Lower lobe of right lung (tissue), 2 donors: Measurements from ENCODE around the gene AOPEP. TPM values are rescaled to one million over a fixed set of nuclear protein-coding genes. Genes with fewer than 3 reads are reported as not detected.
A peak's percentile ranks its signal among the peaks of the same experiment; 100 is the strongest.

Experiments used
- ATAC-seq, 2 donors: fragments of 200-7000 bp; cut with Tn5 transposase; one replicate each; pipeline ENCODE4 v1.9.1; 2020 to 2022; ENCODE audit warnings: mild to moderate bottlenecking in 2 of 2, moderate library complexity in 2 of 2
- DNase-seq: peaks from one replicate; pipeline ENCODE4 v3.0.0-alpha.2; 2020
- H3K27ac ChIP-seq: fragments of 200-600 bp; one replicate; pipeline ENCODE4 v1.8.0; 2022
- H3K27me3 ChIP-seq: fragments of 200-600 bp; one replicate; pipeline ENCODE4 v1.8.0; 2022; ENCODE audit warnings: low read depth
- H3K36me3 ChIP-seq: fragments of 200-600 bp; one replicate; pipeline ENCODE4 v1.8.0; 2022; ENCODE audit warnings: mild to moderate bottlenecking
- H3K4me1 ChIP-seq: fragments of 200-600 bp; one replicate; pipeline ENCODE4 v1.8.0; 2022
- H3K4me3 ChIP-seq: fragments of 200-600 bp; one replicate; pipeline ENCODE4 v1.8.0; 2022; ENCODE audit warnings: mild to moderate bottlenecking
- H3K9me3 ChIP-seq: fragments of 200-600 bp; one replicate; pipeline ENCODE4 v1.8.0; 2022
- intact Hi-C: fragments of 100-400 bp; cut with DNase I; formaldehyde crosslinking; loops from one replicate; pipeline ENCODE4 v1.11.0; 2022
- total RNA-seq: library from RNA; stranded (reverse); fragmentation: NEBNext Ultra II Directional; extraction: Animal tissue kit (Norgen Biotek cat#: 25700); gene quantifications from one replicate; pipeline ENCODE4 v1.2.1, GENCODE V29; 2021
- TF ChIP-seq, protein P1 (sequence below): fragments of 200-600 bp; IDR thresholded peaks from one replicate; pipeline ENCODE4 v1.8.0; 2022; ENCODE audit warnings: antibody characterized with exemption, mild to moderate bottlenecking
- donor health status: DM: no; HTN: yes; CAD: no; lungs with severe emphysema.

AOPEP gene
- total RNA-seq, 1 donor from 2014 or later, result 63.7 TPM

DNA sequence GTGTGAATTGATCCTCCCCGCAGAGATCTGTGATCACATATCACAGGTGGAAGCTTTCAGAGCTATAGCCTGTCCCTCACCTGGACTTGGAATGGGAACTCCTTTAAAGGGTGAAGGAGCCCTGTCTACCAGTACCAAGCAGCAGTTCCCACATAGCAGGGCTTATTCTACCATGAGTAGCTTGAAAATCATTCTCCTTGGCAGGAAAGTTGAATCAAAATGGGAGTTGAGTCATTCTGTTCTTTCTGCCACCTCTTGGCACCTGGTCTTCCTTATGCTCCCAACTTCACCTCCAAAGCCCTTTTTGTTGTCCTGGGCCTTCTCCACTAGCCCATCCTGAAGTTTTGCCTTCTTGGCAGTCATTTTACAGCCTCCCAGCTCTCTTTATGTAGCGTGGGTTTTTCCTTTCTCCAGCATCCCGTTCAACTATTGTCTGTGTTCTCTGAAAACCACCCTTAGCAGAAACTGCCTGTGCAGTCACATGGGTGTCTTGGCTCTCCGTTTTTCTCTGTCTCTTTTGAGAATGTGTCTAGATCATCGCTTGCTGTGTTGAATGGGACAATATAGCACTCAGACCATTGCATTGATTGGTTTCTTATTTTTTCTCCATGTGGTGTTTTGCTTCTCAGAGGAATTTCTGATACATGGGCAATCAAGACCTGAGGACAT lies 222.2 kb downstream of the AOPEP start:
- no peak for DNase-seq
- TF ChIP-seq, protein P1, sequence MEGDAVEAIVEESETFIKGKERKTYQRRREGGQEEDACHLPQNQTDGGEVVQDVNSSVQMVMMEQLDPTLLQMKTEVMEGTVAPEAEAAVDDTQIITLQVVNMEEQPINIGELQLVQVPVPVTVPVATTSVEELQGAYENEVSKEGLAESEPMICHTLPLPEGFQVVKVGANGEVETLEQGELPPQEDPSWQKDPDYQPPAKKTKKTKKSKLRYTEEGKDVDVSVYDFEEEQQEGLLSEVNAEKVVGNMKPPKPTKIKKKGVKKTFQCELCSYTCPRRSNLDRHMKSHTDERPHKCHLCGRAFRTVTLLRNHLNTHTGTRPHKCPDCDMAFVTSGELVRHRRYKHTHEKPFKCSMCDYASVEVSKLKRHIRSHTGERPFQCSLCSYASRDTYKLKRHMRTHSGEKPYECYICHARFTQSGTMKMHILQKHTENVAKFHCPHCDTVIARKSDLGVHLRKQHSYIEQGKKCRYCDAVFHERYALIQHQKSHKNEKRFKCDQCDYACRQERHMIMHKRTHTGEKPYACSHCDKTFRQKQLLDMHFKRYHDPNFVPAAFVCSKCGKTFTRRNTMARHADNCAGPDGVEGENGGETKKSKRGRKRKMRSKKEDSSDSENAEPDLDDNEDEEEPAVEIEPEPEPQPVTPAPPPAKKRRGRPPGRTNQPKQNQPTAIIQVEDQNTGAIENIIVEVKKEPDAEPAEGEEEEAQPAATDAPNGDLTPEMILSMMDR, result no peak
- H3K27ac ChIP-seq, result no peak overlapping the region
- H3K36me3 ChIP-seq, result no peaks in the 10 kb centered on the region
- no peak for ATAC-seq
- no peaks in the 10 kb centered on the region for H3K9me3 ChIP-seq
- intact Hi-C loops, result no loop called here
- H3K27me3 ChIP-seq, result no peaks in the 10 kb centered on the region
- H3K4me1 ChIP-seq, result peaks cover 35% of the 10 kb centered on the region
- H3K4me3 ChIP-seq, result no peak overlapping the region

DNA sequence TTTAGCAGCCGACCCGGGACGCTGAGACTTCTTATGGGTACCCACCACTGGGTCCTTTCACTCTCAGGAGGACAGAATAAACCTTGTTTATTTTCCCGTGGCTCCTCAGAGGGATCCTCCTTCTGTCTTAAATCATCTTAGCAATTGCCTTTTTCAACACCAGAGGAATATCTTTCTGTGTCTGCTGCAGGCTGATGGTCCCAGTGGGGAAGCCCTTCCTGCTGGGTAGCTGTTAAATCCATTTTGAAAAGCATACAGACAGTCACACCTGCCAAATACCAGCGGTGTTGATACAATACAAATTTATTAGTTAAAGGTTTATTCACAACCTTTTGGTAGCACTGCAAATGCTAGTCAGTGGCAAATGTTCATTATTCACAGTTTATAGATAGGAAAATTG lies 222.9 kb downstream of the AOPEP start:
- Histone ChIP-seq H3K9me3 (no peaks in the 10 kb centered on the region), H3K4me1 (peaks cover 35% of the 10 kb centered on the region), H3K36me3 (no peaks in the 10 kb centered on the region), H3K4me3 (no peak overlapping the region), H3K27ac (no peak overlapping the region), H3K27me3 (no peaks in the 10 kb centered on the region)
- intact Hi-C loops, result no loop called here
- ATAC-seq (no peak), DNase-seq (no peak)
- TF ChIP-seq, protein P1, result no peak

DNA sequence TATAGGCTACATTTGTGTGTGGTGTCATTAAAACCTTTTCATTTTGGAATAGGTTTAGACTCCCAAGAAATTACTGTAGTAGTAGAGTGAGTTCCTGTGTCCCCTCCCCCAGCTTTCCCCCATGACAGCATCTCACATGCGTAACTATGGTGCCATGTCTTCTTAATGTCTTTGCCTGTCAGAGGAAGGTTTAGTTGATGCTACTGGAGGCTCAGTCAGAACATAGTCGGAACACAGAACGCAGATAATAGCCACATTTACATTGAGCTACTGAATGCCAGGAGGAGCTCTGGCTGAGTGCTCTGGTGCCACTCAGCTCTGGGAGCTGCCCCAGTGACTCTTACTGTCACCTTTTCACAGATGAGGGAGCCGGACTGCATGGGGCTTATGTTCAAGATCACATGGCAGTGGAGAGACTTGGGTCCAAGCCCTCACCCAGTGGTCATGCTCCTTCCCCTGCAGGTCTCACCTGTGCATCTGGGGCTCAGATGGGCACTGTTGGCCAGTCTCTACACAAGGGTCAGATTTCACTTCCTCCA lies 223.6 kb downstream of the AOPEP start:
- H3K9me3 ChIP-seq, result no peaks in the 10 kb centered on the region
- intact Hi-C loops, result no loop called here
- DNase-seq, result no peak
- no peak overlapping the region for H3K4me3 ChIP-seq
- no peak overlapping the region for H3K27ac ChIP-seq
- TF ChIP-seq, protein P1, result no peak
- peak; percentile 20 to 29 for ATAC-seq
- H3K4me1 ChIP-seq, result peaks cover 35% of the 10 kb centered on the region
- no peaks in the 10 kb centered on the region for H3K36me3 ChIP-seq
- no peaks in the 10 kb centered on the region for H3K27me3 ChIP-seq

DNA sequence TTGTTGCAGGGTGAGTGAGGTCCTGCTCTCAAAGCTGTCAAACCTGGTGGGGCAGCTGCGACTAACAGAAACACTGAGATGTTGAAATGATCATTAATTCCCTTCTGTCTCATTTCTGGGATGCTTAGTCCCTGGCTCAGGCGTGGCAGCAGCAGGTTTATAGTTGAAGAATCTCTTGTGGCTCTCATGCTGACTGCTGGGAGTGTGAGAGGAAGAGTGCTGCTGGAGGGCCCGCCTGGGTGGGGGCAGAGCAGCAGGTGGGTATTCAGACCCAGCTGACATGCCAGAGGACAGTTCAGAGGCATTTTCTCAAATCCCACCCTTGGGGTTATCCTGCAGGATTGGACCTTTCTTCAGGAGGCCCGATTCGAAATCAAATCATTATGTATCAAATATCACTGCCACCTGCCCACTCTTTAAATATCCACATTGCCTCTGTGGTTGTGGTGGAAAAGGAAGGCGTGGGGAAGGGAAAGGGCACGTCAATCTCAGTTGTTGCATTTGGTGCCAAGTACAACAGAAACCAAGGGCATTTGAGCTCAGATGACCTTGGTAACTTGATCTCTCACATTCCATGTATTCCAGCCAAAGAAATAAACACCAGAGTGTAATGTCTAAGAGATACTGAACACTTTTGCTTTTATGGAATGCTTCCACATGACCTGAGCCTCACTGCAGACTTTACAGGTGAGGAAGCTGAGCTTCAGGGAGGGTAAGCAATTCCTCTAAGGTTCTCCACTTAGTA lies 224.3 kb downstream of the AOPEP start:
- Histone ChIP-seq H3K4me1 (peaks cover 35% of the 10 kb centered on the region), H3K4me3 (no peak overlapping the region), H3K9me3 (no peaks in the 10 kb centered on the region), H3K27ac (peak overlapping the region; percentile 51), H3K36me3 (peaks cover 4% of the 10 kb centered on the region), H3K27me3 (no peaks in the 10 kb centered on the region)
- ATAC-seq (peak; percentile 67 to 80), DNase-seq (no peak)
- intact Hi-C loops, result no loop called here
- TF ChIP-seq, protein P1, result no peak

DNA sequence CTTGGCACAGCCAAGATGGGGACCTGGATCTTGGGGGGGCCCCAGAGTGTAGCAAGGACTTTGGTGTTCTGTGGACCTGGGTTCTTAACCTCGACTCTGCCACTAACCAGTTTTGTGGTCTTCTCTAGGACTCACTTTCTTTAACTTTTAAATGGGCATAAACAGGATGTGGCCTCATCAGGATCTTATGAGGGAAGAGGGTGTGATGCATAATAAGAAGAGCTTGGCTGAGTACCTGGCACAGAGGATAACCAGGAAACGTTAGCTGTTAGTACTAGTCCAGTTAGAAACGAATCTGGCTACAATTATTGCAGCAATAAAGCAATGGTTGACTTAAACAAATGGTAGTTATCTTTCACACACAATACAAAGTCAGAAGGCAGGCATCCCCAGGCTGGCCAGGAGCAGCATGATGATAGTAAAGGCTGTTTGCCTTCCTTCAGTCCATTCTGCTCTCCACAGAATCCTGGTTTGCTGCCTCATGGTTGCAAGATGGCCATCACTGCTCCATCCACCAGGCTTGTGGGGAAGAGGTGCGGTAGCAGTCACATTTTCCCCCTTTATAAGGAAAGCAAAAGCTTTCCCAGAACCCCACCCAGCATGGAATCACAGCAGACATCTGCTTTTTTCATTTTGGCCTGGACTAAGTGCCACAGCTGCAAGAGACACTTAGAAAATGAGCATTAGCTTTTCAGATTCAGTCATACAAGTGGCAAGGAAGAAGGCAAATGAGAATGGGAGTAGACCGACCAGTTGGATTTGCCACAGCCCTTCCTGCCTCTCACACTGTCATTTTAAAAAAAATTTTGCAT lies 225.0 kb downstream of the AOPEP start:
- H3K27ac ChIP-seq, result peak overlapping the region; percentile 51
- peaks cover 35% of the 10 kb centered on the region for H3K4me1 ChIP-seq
- DNase-seq (no peak), ATAC-seq (peak; percentile 17 to 26)
- peaks cover 9% of the 10 kb centered on the region for H3K36me3 ChIP-seq
- TF ChIP-seq, protein P1, result no peak
- no peak overlapping the region for H3K4me3 ChIP-seq
- H3K27me3 ChIP-seq, result no peaks in the 10 kb centered on the region
- H3K9me3 ChIP-seq, result no peaks in the 10 kb centered on the region
- intact Hi-C loops, result no loop called here
